Endothelial cell of umbilical vein (primary cell): Measurements from ENCODE around the gene NRXN3. TPM values are rescaled to one million over a fixed set of nuclear protein-coding genes. Genes with fewer than 3 reads are reported as not detected.
A peak's percentile ranks its signal among the peaks of the same experiment; 100 is the strongest.
"Not testable (repeated sequence)": the region's sequence is repeated elsewhere in the genome, so short reads cannot be mapped to it uniquely, and the experiment has no call there.

Source experiments
- BruUV-seq: library from RNA; stranded (reverse); fragments of 400-500 nt; replicated peaks from 2 replicates; lab custom pipeline; 2021; lab: Mats Ljungman, UMichigan
- CTCF ChIA-PET: fragments of 300-600, 350-600 bp; sonication (Branson Sonifier 250); formaldehyde crosslinking; loops from one replicate; lab custom pipeline; 2021; ENCODE audit warnings: antibody characterized with exemption, inconsistent platforms; lab: Charles Lee
- POLR2A ChIA-PET: fragments of 300-600, 350-600 bp; sonication (Branson Sonifier 250); formaldehyde crosslinking; loops from one replicate; lab custom pipeline; 2021; ENCODE audit warnings: antibody characterized with exemption, inconsistent platforms; lab: Charles Lee
- DNase-seq: peaks from one replicate; pipeline ENCODE4 v3.0.0-alpha.2; 2011; ENCODE audit warnings: low read depth, low spot score
- FAIRE-seq: peaks from 2 replicates; lab custom pipeline; 2011; peaks lifted over from hg19 to GRCh38; lab: Jason Lieb, UNC
- H2AFZ ChIP-seq: 2 replicates; pipeline ENCODE4 v1.6.0; 2012; ENCODE audit warnings: low read depth, low read length, control low read depth, inconsistent platforms
- H3K27ac ChIP-seq: 2 replicates; pipeline ENCODE4 v1.5.1; 2011; ENCODE audit warnings: low read depth, mild to moderate bottlenecking, control low read depth, low read length, moderate library complexity; ENCODE audit not compliant: insufficient read depth
- H3K27me3 ChIP-seq, 2 experiments: 2 replicates each; pipeline versions ENCODE4 v1.6.0 to v1.6.1; 2011; ENCODE audit warnings: low read length in 2 of 2, mixed read lengths in 1 of 2; ENCODE audit not compliant: control insufficient read depth in 2 of 2, insufficient read depth in 2 of 2
- H3K36me3 ChIP-seq, 2 experiments: 2 replicates in 1 of 2; 3 replicates in 1 of 2; pipeline ENCODE4 v1.5.1; 2011; ENCODE audit warnings: low read length in 2 of 2, mild to moderate bottlenecking in 1 of 2, moderate library complexity in 1 of 2; ENCODE audit not compliant: control insufficient read depth in 2 of 2, insufficient read depth in 2 of 2; ENCODE audit errors: extremely low read depth in 1 of 2
- H3K4me1 ChIP-seq: 3 replicates; pipeline ENCODE4 v1.5.1; 2011; ENCODE audit warnings: mild to moderate bottlenecking, low read length; ENCODE audit not compliant: control insufficient read depth, insufficient read depth; ENCODE audit errors: extremely low read depth
- H3K4me2 ChIP-seq: 2 replicates; pipeline ENCODE4 v1.6.1; 2011; ENCODE audit warnings: low read length, control low read depth, mixed read lengths; ENCODE audit not compliant: insufficient read depth
- H3K4me3 ChIP-seq, 3 experiments: fragments of 200-600 bp in 1 of 3; sonication (generic), shearing (Covaris generic) in 1 of 3; replicated peaks in 1 of 3; 2 replicates each; pipeline ENCODE4 v1.5.1; 2011 to 2016; ENCODE audit warnings: control low read depth in 3 of 3, low read length in 3 of 3, mild to moderate bottlenecking in 2 of 3, inconsistent platforms in 1 of 3, low read depth in 1 of 3, moderate library complexity in 1 of 3; ENCODE audit not compliant: insufficient read depth in 1 of 3
- H3K79me2 ChIP-seq: 2 replicates; pipeline ENCODE4 v1.6.0; 2012; ENCODE audit warnings: low read length, inconsistent platforms; ENCODE audit not compliant: control insufficient read depth, insufficient read depth
- H3K9ac ChIP-seq: replicated peaks from 2 replicates; pipeline ENCODE3; 2011; ENCODE audit warnings: low read length, control low read depth; ENCODE audit not compliant: insufficient read depth; ENCODE audit errors: extremely low read depth
- H3K9me1 ChIP-seq: replicated peaks from 3 replicates; pipeline ENCODE4 v1.6.0; 2011; ENCODE audit warnings: mild to moderate bottlenecking, low read length; ENCODE audit not compliant: control insufficient read depth, insufficient read depth; ENCODE audit errors: extremely low read depth
- H3K9me3 ChIP-seq: replicated peaks from 2 replicates; pipeline ENCODE4 v1.5.1; 2012; ENCODE audit warnings: low read length, inconsistent platforms; ENCODE audit not compliant: control insufficient read depth, insufficient read depth
- H4K20me1 ChIP-seq: replicated peaks from 2 replicates; pipeline ENCODE3; 2011; ENCODE audit warnings: mild to moderate bottlenecking, low read length; ENCODE audit not compliant: control insufficient read depth, insufficient read depth; ENCODE audit errors: extremely low read depth
- EZH2 ChIP-seq: IDR thresholded peaks from 2 replicates; pipeline ENCODE4 v1.6.1; 2012; ENCODE audit warnings: borderline replicate concordance, low read depth, mild to moderate bottlenecking, moderate library complexity, low read length, inconsistent platforms; ENCODE audit not compliant: severe bottlenecking
- GATA2 ChIP-seq: IDR thresholded peaks from 2 replicates; pipeline ENCODE4 v1.7.0; 2011; ENCODE audit warnings: low read depth, mild to moderate bottlenecking, moderate library complexity, mixed read lengths, low read length; ENCODE audit not compliant: insufficient read length, insufficient read depth
- MAX ChIP-seq: IDR thresholded peaks from 2 replicates; pipeline ENCODE4 v1.6.1; 2011; ENCODE audit not compliant: insufficient read depth, insufficient read length
- POLR2A ChIP-seq: IDR thresholded peaks from 2 replicates; pipeline ENCODE4 v1.6.1; 2012; ENCODE audit warnings: low read depth, mild to moderate bottlenecking, control low read depth, low read length
- dilution Hi-C: fragments of 300-500 bp; cut with MboI; formaldehyde crosslinking; loops from one replicate; pipeline ENCODE4 v1.15.0; 2019; ENCODE audit warnings: low sequenced_read_pairs; ENCODE audit not compliant: extremely low pct_ligation_motif_present
- intact Hi-C: fragments of 100-400 bp; cut with micrococcal nuclease; formaldehyde crosslinking; loops from one replicate; pipeline ENCODE4 v1.10.0; 2022
- polyA plus RNA-seq, 4 experiments: library from polyadenylated mRNA; depleted of rRNA in 3 of 4; stranded (reverse) in 3 of 4; unstranded in 1 of 4; fragments of >200 nt; gene quantifications; 2 replicates each; pipeline versions ENCODE4 v1.2.1 to v1.2.3, GENCODE V29; 2011 to 2012; ENCODE audit warnings: missing spikeins in 1 of 4
- total RNA-seq: library from RNA; stranded (reverse); gene quantifications from 2 replicates; pipeline ENCODE4 v1.2.3, GENCODE V29; 2021

Gene NRXN3
- total and polyA plus RNA-seq, 2 donors (not counting 3 experiments of a cell fraction or from before 2014, with no cell fraction given), result 0.72 to 4.2 TPM

GRCh38 chr14:78567343-78567742 lies 397.2 kb downstream of the NRXN3 start:
- no peak for TF ChIP-seq POLR2A
- no peak for TF ChIP-seq MAX
- TF ChIP-seq GATA2, result no peak
- no peak for TF ChIP-seq EZH2
- H3K4me1 ChIP-seq, result peaks cover 10% of the 10 kb centered on the region
- H2AFZ ChIP-seq, result no peak overlapping the region
- no TSS peak for BruUV-seq
- H3K9ac ChIP-seq, result no peak overlapping the region
- no peaks in the 10 kb centered on the region for H3K9me3 ChIP-seq
- no peaks in the 10 kb centered on the region for H3K79me2 ChIP-seq
- intact Hi-C loops (loop anchor here (2.0 kb wide), 1 partner anchor 129 kb away; no protein-coding TSS in a partner anchor), dilution Hi-C loops (no loop called here)
- DNase-seq (peak; percentile 62), FAIRE-seq (peak; percentile 65)
- no peaks in the 10 kb centered on the region for H4K20me1 ChIP-seq
- H3K27ac ChIP-seq, result no peak overlapping the region
- CTCF ChIA-PET, result interaction anchor here (0.6 to 5.0 kb wide), 15 partner anchors 10 to 1416 kb away, joined by 3 to 110 read pairs (median 8); no protein-coding TSS in a partner anchor
- no peaks in the 10 kb centered on the region for H3K27me3 ChIP-seq
- H3K4me2 ChIP-seq, result no peak overlapping the region
- H3K4me3 ChIP-seq, result no peak overlapping the region
- POLR2A ChIA-PET, result no interaction called here
- H3K9me1 ChIP-seq, result no peaks in the 10 kb centered on the region
- H3K36me3 ChIP-seq, result no peaks in the 10 kb centered on the region

- DNase-seq, H3K79me2 ChIP-seq, POLR2A ChIA-PET, H3K4me3 ChIP-seq, FAIRE-seq, H3K36me3 ChIP-seq, H3K9ac ChIP-seq, H3K27me3 ChIP-seq, H4K20me1 ChIP-seq, H3K9me3 ChIP-seq, H3K4me1 ChIP-seq, BruUV-seq, H3K9me1 ChIP-seq, intact Hi-C loops, CTCF ChIA-PET, H2AFZ ChIP-seq, H3K27ac ChIP-seq, H3K4me2 ChIP-seq, dilution Hi-C loops: not testable (repeated sequence)
Observed at GRCh38 chr14:78573736-78574135, 403.6 kb downstream of the NRXN3 start.
